A172 (cell line): ENCODE results near the gene RAD51B. TPM values are rescaled to one million over a fixed set of nuclear protein-coding genes. Genes with fewer than 3 reads are reported as not detected.

Experiments
- DNase-seq: peaks from one replicate; pipeline ENCODE4 v3.0.0-alpha.2; 2015; ENCODE audit warnings: low spot score
- total RNA-seq: library from RNA; depleted of rRNA; stranded (reverse); fragments of >200 nt; shearing (Covaris generic); gene quantifications from 2 replicates; pipeline ENCODE4 v1.2.3, GENCODE V29; 2014

The RAD51B gene
- total RNA-seq, 1 experiment from 2014 or later: 17.6 TPM

DNA sequence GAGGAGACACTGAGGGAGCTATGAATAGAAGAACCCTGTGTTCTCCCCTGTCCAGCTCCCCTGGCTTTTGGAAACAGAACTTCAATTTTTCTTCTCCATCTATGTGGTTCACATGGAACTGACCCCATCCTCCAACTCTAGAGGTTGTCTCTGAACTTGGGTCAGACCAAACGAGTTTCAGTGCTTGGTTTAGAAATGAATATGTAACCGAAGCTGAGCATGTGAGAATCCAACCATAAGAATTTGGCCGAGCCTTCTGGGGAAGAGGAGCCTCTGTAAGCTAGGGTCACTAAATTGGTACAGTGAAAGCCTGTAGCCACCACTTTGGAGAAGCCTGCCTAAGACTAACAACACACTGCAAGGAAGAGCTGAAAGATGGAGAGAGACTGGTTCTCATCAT is 508.9 kb downstream of the RAD51B start:
- DNase-seq: no peak

DNA sequence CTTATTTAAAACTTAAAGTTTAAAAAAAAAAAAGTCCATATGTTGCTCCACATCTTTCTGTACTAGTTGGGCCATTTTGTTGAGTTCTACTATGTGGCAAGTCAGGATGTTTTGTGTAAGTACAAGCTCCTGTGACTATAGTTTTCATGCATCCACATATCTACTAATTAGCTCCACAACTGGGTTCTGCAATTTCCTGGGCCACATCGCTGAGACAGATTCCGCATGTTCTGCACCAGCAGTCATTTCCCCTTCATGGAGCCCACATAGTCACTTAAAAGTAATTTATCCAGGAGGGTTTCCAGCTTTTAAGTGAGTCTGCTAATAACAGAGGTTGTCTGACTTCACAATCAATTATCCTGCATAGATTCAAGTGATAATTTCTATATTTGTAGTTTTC is 511.8 kb downstream of the RAD51B start:
- DNase-seq: no peak

- no peak for DNase-seq
Measured at GRCh38 chr14:68331991-68332390, 512.4 kb downstream of the RAD51B start.

DNA sequence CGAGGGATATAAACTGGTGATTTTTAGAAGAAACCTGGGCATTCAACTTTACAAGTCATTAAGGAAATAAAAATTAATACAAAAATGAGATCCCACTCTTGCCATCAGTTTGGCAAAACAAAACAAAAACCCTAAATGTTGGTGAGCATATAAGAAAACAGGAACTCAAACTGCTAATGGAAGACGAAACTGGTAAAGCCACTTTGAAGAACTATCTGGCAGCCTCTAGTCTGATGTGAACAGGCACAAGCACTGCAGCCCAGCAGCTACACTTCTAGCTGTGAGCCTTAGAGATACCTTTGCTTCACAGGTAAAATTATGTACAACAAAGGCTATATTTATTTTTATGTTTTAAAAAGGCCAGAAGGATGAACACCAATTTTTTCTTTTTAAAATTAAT is 513.7 kb downstream of the RAD51B start:
- DNase-seq: no peak

GRCh38 chr14:68335312-68335711 is 515.7 kb downstream of the RAD51B start:
- no peak for DNase-seq

- DNase-seq: no peak
Measured at GRCh38 chr14:68336165-68336564, 516.6 kb downstream of the RAD51B start.

DNA sequence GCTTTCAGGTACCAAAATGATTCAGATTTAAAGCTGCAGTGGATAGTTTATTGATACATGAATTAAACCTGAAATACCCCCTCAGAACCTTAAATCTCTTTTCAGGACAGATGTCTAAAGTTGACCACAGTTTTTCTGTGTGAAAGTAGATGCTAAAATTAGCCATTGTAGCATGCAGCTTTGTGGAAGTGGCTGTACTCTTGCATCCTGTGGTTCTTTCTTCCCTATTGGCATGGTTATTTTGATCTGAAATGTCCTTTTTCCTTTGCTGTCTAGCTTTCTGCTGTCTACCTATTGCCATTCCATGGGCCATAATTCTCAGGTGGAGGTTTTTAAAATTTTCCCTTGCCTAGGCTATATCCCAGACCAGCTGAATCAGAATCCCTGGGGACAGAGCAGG is 517.7 kb downstream of the RAD51B start:
- DNase-seq: no peak

- DNase-seq: no peak
Measured at GRCh38 chr14:68340262-68340661, 520.7 kb downstream of the RAD51B start.

GRCh38 chr14:68341411-68342212 is 522.0 kb downstream of the RAD51B start:
- DNase-seq: no peak

DNA sequence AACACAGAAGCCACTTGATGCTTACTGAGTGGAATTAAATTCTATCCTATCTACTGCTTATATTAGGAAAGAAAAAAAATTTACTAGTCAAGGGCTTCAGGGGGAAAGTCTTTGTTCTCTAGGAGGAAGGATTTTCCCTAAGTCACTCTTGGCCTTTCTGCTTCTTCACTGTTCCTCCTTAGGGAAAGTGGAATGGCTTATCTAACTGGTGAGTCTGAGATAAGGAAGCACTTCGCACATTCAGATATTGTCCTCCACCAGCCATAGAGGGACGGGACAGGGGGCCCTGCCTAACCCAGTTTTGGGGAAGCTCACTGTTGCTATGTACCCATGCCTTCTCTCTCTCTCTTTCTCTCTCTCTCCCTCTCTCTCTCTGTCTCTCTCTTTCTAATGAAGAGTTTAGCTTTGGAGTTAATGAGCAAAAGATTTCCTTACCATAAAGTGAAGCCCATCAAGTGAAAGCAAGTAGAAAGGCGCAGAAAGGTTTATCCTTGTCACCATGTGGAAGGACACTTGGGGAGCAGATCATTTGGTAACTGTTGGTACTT is 522.7 kb downstream of the RAD51B start:
- DNase-seq: no peak

GRCh38 chr14:68343534-68344118 is 524.0 kb downstream of the RAD51B start:
- no peak for DNase-seq

- DNase-seq: no peak
Measured at GRCh38 chr14:68345738-68346137, 526.2 kb downstream of the RAD51B start.

DNA sequence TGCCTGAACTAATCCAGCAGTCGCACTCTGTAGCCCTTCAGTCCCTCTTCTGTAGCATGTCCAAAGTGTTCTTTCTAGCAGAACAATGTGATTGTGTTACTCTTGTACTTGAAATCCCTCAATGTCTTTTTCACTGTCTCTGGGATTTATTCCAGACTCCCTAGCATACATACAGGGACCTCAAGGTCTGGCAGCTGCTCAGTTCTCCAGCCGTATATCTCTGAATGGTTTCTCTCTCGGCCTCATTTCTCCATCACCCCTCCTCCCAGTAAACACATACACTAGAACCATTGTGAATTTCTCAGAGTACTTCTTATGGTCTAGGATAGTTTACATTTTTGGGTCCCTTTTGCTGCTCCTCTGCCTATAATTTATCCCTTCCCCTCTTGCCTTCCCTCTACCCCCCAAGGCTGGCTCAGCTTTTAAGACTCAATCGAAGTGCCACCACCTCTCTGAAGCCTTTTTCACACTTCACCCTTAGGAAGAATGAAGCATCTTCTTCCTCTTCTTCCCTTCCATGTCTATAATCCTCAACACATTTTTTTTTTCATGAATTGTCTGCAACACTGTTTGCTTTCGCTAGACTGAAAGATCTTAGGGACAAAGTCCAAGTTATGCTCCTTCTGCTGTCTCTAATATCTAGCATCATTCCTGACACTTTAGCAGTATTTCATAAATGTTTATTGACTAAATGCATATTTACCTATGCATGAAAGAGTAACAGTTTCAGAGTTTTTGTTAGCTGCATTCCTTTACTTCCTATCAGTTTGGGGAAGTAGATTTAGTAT is 527.2 kb downstream of the RAD51B start:
- DNase-seq: no peak

- no peak for DNase-seq
Measured at GRCh38 chr14:68349900-68350629, 530.5 kb downstream of the RAD51B start.

DNA sequence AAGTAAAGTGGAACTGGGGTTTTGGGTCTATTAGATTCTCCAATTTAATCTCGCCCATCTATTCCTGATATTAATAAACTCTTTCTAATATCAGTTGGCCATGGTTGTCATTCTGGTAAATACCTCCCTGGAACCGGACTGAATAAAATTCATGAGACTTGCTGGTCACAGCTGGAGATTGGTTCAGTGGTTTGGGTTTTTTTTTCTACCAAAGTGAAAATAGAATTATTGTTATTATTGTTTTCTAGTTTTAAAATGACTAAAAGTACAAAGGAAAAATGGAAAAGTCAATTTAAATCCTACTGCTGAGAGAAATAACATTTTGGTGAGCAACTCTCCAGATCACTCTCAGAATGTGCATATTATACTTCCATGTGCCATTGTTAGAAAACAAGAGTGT is 535.8 kb downstream of the RAD51B start:
- no peak for DNase-seq

DNA sequence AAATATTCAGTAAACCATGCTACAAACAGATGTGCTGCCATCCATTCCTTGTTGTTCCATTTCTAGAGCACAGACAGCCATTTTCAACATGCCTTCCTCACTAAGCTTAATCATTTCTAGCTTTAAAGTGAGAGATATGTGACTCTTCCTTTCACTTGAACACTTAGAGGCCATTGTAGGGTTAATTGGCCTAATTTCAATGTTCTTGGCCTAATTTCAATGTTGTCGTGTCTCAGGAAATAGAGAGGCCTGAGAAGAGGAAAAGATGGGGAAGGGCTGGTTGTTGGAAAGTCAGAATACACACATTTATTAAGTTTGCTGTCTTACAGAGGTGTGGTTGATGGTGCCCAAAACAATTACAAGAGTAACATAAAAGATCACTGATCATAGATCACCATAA is 538.2 kb downstream of the RAD51B start:
- DNase-seq: no peak

GRCh38 chr14:68358500-68358899 is 538.9 kb downstream of the RAD51B start:
- DNase-seq: no peak

GRCh38 chr14:68359022-68359836 is 539.6 kb downstream of the RAD51B start:
- no peak for DNase-seq

GRCh38 chr14:68359837-68360552 is 540.4 kb downstream of the RAD51B start:
- no peak for DNase-seq

- peak; percentile 50 for DNase-seq
Measured at GRCh38 chr14:68361231-68361630, 541.7 kb downstream of the RAD51B start.
